DND-41 (cell line): ENCODE data around the gene TLNRD1.

Experiments
- CTCF ChIP-seq: IDR thresholded peaks from 2 replicates; pipeline ENCODE4 v1.5.1; 2012; ENCODE audit warnings: borderline replicate concordance, low read length, moderate library complexity, mild to moderate bottlenecking; ENCODE audit not compliant: poor library complexity, severe bottlenecking; ENCODE audit errors: extremely low read depth
- EZH2 ChIP-seq: IDR thresholded peaks from 3 replicates; pipeline ENCODE4 v1.6.1; 2012; ENCODE audit warnings: borderline replicate concordance, low read depth, mild to moderate bottlenecking, moderate library complexity, low read length, inconsistent platforms; ENCODE audit not compliant: severe bottlenecking

- no peak for TF ChIP-seq CTCF
- TF ChIP-seq EZH2: no peak
Measured at GRCh38 chr15:80970658-80971057, 30.1 kb upstream of the TLNRD1 start.
